Measurements from ENCODE around the gene PCDHGA7. TPM values are rescaled to one million over a fixed set of nuclear protein-coding genes. Genes with fewer than 3 reads are reported as not detected.

PCDHGA7 gene
- polyA plus RNA-seq, 1 experiment = 2.7 TPM

DNA sequence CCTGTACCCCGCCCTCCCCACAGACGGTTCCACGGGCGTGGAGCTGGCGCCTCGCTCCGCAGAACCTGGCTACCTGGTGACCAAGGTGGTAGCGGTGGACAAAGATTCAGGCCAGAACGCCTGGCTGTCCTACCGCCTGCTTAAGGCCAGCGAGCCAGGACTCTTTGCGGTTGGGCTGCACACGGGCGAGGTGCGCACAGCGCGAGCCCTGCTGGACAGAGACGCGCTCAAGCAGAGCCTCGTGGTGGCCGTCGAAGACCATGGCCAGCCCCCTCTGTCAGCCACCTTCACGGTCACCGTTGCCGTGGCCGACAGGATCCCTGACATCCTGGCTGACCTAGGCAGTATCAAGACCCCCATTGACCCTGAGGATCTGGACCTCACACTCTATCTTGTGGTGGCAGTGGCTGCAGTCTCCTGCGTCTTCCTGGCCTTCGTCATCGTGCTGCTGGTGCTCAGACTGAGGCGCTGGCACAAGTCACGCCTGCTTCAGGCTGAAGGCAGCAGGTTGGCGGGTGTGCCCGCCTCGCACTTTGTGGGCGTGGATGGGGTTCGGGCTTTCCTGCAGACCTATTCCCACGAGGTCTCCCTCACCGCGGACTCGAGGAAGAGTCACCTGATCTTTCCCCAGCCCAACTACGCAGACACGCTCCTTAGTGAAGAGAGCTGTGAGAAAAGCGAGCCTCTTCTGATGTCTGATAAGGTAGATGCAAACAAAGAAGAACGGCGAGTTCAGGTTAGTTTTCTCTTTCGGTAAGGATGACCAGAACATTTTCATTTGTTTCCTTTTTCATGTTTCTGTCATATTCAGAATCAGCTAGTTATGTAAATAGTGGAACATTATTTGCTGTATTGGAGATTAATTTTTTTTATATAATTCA lies 16.3 kb upstream of the PCDHGA7 start:
- POLR2A ChIA-PET = no interaction called here
- no peak for DNase-seq (ENCODE audit: low read depth, low spot score)
- Histone ChIP-seq H3K9me3 (ENCODE audit: control insufficient read depth, insufficient read depth, low read length) (peaks cover 57% of the 10 kb centered on the region), H3K27ac (ENCODE audit: low read depth, low read length) (no peak overlapping the region), H3K27me3 (ENCODE audit: control insufficient read depth, insufficient read depth, low read length) (peaks cover 29% of the 10 kb centered on the region), H3K4me3 (ENCODE audit: low read depth, low read length) (no peak overlapping the region)
- CTCF ChIA-PET = interaction anchor here (1.0 kb wide), 1 partner anchor 201 kb away, joined by 3 read pairs; no protein-coding TSS in a partner anchor
- TF ChIP-seq CTCF (IDR thresholded peaks at IDR 0.05; ENCODE audit: low read depth, low read length) = no peak

- DNase-seq (ENCODE audit: low read depth, low spot score) = no peak
- H3K9me3 ChIP-seq (ENCODE audit: control insufficient read depth, insufficient read depth, low read length) = peaks cover 65% of the 10 kb centered on the region
- TF ChIP-seq CTCF (IDR thresholded peaks at IDR 0.05; ENCODE audit: low read depth, low read length) = peak; percentile 48
- POLR2A ChIA-PET = interaction anchor here (0.7 to 1.2 kb wide), 3 partner anchors 10 to 194 kb away, joined by 3 to 4 read pairs (median 3); no protein-coding TSS in a partner anchor
- CTCF ChIA-PET = interaction anchor here (0.5 to 3.8 kb wide), 32 partner anchors 9 to 228 kb away, joined by 3 to 105 read pairs (median 4); partner anchors contain the start of genes PCDHB14, PCDHGA1, PCDHGA10 and PCDHGA11
- H3K4me3 ChIP-seq (ENCODE audit: low read depth, low read length) = peak within 1 kb of the TSS; percentile 47
- peaks cover 16% of the 10 kb centered on the region for H3K27me3 ChIP-seq (ENCODE audit: control insufficient read depth, insufficient read depth, low read length)
- H3K27ac ChIP-seq (ENCODE audit: low read depth, low read length) = no peak within 1 kb of the TSS
Observed at GRCh38 chr5:141369994-141370848, 12.3 kb upstream of the PCDHGA7 start, which contains the start of gene PCDHGB3. TSS of gene PCDHGB3 (plus strand) at chr5:141370242. CDS start at chr5:141370395, 153 bp downstream.

GRCh38 chr5:141371572-141372475 lies 10.7 kb upstream of the PCDHGA7 start:
- H3K4me3 ChIP-seq (ENCODE audit: low read depth, low read length) = no peak overlapping the region
- H3K9me3 ChIP-seq (ENCODE audit: control insufficient read depth, insufficient read depth, low read length) = peaks cover 67% of the 10 kb centered on the region
- ChIA-PET POLR2A (no interaction called here), CTCF (interaction anchor here (0.9 to 3.8 kb wide), 8 partner anchors 22 to 195 kb away, joined by 3 to 105 read pairs (median 14); partner anchors contain the start of genes PCDHGA10, PCDHGA12, PCDHGB1 and TAF7)
- no peak overlapping the region for H3K27ac ChIP-seq (ENCODE audit: low read depth, low read length)
- DNase-seq (ENCODE audit: low read depth, low spot score) = no peak
- peaks cover 4% of the 10 kb centered on the region for H3K27me3 ChIP-seq (ENCODE audit: control insufficient read depth, insufficient read depth, low read length)
- no peak for TF ChIP-seq CTCF (IDR thresholded peaks at IDR 0.05; ENCODE audit: low read depth, low read length)

- Histone ChIP-seq H3K4me3 (ENCODE audit: low read depth, low read length) (peak within 1 kb of the TSS; percentile 37), H3K27ac (ENCODE audit: low read depth, low read length) (no peak within 1 kb of the TSS), H3K27me3 (ENCODE audit: control insufficient read depth, insufficient read depth, low read length) (peaks cover 4% of the 10 kb centered on the region), H3K9me3 (ENCODE audit: control insufficient read depth, insufficient read depth, low read length) (peaks cover 71% of the 10 kb centered on the region)
- TF ChIP-seq CTCF (IDR thresholded peaks at IDR 0.05; ENCODE audit: low read depth, low read length) = peak; percentile 54
- DNase-seq (ENCODE audit: low read depth, low spot score) = no peak
- CTCF ChIA-PET = interaction anchor here (0.6 to 2.8 kb wide), 11 partner anchors 17 to 194 kb away, joined by 3 to 22 read pairs (median 4); partner anchors contain the start of genes PCDHGA12 and PCDHGB7
- POLR2A ChIA-PET = no interaction called here
Observed at GRCh38 chr5:141373673-141374317, 8.7 kb upstream of the PCDHGA7 start, which contains the start of gene PCDHGA6. TSS of gene PCDHGA6 (plus strand) at chr5:141373891. CDS start at chr5:141374084, 193 bp downstream.
